Measurements from ENCODE around the gene TBC1D4. TPM values are rescaled to one million over a fixed set of nuclear protein-coding genes. Genes with fewer than 3 reads are reported as not detected.

TBC1D4 gene
- total RNA-seq, 1 donor from 2014 or later: 67.7 TPM

DNA sequence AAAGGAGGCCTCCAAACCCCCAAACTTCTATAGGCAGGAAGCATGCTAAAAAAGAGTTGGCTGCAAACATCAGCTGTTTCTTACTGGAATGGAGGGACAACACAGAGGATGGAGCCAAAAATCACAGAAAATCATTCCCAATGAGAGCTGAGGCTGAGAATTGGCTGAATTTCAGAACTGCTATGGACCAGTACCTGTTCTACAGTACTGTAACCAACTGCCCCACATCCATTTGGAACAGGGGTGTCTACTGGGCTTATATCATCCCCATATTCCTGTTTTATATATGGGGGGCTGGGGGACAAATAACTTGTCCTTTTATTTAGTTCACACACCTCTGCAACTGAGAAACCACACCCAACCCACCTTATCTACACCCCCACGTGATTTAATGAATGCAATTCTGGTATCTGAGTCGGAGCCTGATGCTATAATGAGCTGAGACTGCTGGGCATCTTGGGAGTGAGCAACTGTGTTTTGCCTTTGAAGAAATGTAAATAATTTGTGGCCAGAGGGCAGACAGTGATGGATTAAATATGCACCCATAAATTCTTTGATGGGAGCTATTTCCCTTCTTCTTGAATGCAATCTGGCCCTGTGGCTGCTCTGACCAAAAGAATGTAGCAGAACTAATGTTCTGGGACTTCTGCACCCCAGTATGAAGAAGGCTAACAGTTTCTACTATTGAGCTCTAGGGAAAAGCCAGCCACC is 82.6 kb downstream of the TBC1D4 start:
- DNase-seq (ENCODE audit: extremely low read depth, low read depth, low spot score): no peak

DNA sequence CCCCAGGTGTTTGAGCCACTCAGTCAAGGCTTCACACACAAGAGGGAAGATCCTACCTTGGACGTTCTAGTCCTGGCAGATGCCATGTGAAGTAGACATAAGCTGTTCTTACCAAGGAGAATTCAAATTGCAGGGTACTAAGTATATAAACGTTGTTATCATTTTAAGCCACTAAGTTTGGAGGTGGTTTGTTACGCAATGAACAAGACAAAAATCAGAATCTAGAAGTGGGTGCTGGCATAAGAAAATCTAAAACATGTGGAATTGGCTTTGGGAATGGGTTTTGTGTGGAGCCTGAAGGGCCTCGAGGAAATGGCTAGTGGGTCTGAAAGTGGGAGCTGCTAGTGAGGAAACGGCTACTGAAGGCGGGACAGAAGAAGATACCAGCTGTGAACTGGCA is 83.9 kb downstream of the TBC1D4 start:
- no peak for DNase-seq (ENCODE audit: extremely low read depth, low read depth, low spot score)

GRCh38 chr13:75395901-75396300 is 86.1 kb downstream of the TBC1D4 start:
- DNase-seq (ENCODE audit: extremely low read depth, low read depth, low spot score): no peak

GRCh38 chr13:75395066-75395465 is 86.9 kb downstream of the TBC1D4 start:
- no peak for DNase-seq (ENCODE audit: extremely low read depth, low read depth, low spot score)

DNA sequence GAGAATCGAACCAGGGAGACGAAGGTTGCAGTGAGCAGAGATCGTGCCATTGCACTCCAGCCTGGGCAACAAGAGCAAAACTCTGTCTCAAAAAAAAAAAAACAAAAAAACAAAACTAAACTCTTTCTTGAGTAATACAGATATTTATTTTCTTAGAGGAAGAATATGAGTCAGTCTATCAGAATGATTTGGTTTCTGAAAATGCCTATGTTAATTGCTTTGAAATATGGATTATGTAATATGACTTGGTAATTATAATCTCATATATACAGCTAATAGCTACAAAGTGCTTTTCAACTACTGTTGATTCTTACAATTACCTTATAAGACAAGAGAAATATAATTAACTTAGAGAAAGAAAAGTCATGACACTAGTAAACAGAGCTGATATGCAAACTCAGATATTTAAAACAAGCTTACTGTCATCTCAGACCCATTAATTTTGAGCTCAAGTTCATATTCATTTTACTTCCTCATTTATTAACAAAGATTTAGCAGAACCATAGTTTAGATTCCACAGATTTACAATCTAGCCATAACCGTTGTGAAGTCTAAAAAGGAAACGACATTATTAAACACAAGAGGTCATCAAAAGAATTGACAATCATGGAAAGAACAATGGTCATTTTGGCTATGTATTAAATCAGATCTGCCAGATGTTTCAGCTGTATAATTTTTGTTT is 88.0 kb downstream of the TBC1D4 start:
- DNase-seq (ENCODE audit: extremely low read depth, low read depth, low spot score): no peak

GRCh38 chr13:75391432-75392100 is 90.4 kb downstream of the TBC1D4 start:
- DNase-seq (ENCODE audit: extremely low read depth, low read depth, low spot score): no peak

DNA sequence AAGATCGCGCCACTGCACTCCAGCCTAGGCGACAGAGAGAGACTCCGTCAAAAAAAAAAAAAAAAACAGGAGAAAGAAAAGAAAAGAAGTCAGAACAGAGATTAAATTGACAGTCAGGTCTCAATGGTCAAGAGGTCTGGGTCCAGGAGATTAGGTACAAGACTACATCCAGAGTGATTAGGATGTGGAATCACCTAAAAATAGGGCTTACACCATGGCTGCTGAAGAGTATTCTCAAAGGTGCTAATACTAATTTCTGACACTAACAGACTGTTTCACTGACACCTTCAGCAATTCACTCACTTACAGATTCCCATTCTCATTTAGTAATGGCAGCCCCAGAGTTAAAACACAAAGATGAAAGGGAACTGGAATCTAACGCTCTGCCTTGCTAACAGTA is 91.7 kb downstream of the TBC1D4 start:
- DNase-seq (ENCODE audit: extremely low read depth, low read depth, low spot score): no peak

DNA sequence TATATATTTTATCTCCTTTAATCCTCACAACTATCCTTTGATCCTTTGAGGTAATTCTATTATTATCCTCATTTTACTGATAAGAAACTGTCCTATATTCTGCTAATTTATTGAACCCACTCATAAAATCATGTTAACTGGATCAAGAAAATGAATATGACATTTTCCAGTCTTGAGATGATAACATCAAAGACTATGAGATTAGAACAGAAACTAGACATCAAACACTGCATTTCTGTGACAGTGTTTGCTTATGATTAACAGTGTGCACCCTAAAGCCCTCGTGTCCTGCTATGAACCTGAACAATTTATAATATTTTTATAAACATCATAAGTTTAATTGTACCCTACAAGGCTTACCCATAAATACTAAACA is 96.3 kb downstream of the TBC1D4 start:
- DNase-seq (ENCODE audit: extremely low read depth, low read depth, low spot score): no peak

DNA sequence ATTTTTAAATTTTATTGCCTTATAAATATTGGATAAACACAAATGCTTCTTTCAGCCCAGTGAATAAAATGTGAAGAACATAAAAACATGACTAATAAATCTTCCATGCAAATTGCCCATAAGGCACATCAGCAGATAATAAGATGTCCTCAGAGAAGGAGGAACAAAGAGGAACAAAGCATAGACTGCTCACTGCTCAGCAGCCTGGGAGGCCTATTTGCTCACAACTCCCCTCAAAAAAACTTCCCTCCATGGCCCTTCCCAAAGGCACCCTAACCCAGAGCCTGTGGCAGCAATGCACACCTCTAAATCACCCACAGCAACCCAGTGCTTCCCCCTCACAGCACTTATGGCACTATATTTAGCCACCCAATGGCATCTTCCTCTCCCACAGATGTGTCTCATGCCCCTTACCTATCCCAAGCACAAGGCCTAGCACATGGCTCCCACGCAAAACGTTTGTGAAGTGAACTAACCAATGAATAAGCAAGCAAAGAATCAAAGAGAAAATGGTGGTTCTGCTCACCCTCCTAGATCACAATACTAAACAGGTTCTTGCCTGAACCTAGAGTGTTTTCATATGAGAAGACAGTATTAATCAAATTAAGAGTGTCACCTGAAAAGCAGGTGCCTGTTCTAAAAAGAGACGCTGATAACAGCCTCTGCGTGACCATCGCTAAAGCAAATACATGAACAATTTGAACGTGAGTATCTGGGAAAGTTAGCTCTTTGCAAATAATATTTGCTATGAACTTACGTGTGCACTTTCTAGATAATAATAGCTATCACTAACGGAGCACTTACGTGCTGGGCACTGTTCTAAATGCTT is 96.9 kb downstream of the TBC1D4 start:
- DNase-seq (ENCODE audit: extremely low read depth, low read depth, low spot score): no peak

- DNase-seq (ENCODE audit: extremely low read depth, low read depth, low spot score): no peak
These were observed 98.8 kb downstream of the TBC1D4 start for GRCh38 chr13:75383064-75383715.

GRCh38 chr13:75378301-75378700 is 103.7 kb downstream of the TBC1D4 start:
- DNase-seq (ENCODE audit: extremely low read depth, low read depth, low spot score): no peak

DNA sequence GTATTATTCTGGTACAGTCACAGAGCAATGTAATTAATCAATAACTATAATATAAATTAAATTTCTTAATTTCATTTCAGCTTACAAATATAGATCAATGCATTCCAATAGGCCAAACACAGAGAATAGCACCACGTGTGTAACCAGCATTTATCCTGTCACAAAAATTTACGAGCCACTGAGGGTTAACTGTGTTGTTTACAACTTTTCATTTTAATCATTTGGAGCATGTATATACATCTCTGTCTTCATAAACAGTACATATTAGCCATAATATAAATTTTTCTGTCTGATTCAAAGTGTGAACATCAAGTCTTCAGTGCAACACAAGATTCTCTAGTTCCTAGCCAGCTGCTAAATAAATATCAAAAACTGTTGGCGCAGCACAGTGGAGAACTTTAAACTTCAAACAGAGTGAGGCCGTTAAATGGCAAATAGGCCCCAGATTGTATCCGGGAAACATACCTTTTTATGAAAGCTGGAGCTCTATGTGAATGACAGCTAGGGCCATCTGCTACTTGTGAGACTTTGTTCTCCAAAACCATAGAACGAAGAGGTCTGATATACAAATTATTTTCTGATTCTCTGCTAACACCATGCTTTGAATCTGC is 105.1 kb downstream of the TBC1D4 start:
- no peak for DNase-seq (ENCODE audit: extremely low read depth, low read depth, low spot score)

- no peak for DNase-seq (ENCODE audit: extremely low read depth, low read depth, low spot score)
These were observed 106.6 kb downstream of the TBC1D4 start for GRCh38 chr13:75375329-75375728.

DNA sequence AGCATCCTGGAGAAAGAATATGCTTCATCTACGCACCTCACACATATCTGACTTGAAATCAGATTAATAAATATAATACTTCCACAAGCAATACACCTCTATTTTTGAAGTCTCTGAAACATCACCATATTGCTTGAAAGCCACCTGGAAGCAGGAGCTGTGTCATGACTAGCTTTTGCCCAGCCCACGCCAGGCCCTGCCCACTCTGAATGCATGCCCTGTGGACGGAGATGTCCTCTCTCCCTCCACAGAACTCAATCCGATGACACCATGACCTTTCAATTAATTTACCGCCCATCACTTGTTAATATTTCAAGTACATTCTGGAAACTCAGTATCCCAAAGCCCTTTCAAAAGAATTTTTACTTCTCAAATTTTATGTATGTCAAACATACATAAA is 108.0 kb downstream of the TBC1D4 start:
- no peak for DNase-seq (ENCODE audit: extremely low read depth, low read depth, low spot score)

DNA sequence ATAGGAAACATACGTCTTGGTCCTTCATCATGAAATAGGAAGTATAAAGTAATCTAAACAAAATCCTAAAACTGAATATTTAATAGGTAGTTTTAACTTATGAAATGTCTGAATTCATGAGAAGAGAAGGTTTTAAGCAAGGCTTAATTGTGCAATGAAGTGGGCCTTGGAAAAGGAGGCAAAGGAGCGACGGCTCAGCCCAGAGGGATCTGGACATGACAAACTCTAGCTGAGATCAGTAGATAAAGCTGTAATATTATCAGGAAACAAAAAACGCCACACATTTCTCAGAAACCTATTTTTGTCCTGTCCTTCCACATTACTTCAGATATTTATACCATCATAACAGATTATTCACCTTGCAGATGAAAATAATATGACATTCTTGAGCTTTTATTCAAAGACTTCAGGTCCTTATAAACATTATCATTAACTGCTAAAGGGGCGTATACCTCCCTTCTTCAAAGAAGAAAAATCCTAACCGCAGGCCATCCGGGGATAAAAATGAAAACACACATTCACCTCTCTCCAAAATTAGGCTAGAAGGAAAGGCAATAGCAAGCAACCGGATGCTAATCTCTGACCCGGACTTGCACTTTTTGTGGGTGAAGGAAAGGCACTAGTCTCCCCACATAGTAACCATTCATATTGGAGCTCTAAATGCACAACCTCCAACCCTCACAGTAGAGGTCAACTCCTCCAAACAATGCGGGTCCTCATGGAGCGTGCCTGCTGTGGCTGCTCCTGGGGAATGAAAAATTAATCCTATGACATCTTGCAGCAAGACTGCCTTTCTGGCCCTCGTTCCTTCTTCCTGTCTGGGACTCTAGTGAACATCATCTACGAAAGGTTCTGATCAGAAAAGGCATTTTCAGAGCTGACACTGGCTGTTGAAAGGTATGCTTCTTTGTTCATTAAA is 108.8 kb downstream of the TBC1D4 start:
- no peak for DNase-seq (ENCODE audit: extremely low read depth, low read depth, low spot score)

GRCh38 chr13:75372517-75372916 is 109.5 kb downstream of the TBC1D4 start:
- DNase-seq (ENCODE audit: extremely low read depth, low read depth, low spot score): no peak

DNA sequence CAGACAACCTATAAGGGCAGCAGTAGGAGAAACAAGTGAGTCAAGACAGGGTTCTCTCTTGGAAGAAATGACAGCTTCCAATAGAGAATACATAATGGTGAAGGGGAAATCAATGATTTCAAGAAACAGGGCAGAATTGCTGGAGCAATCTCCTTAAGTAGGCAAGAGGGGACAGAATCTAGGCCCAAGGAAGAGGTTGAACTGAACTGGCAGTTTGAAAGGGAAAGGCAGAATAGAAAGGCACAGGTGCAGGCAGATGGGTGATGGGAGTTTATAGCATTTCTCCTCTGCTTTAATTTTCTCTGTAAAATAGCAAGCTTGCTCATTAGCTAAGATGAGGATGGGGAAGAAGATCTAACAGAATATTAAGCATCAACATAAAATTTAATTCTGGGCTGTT is 110.8 kb downstream of the TBC1D4 start:
- no peak for DNase-seq (ENCODE audit: extremely low read depth, low read depth, low spot score)

DNA sequence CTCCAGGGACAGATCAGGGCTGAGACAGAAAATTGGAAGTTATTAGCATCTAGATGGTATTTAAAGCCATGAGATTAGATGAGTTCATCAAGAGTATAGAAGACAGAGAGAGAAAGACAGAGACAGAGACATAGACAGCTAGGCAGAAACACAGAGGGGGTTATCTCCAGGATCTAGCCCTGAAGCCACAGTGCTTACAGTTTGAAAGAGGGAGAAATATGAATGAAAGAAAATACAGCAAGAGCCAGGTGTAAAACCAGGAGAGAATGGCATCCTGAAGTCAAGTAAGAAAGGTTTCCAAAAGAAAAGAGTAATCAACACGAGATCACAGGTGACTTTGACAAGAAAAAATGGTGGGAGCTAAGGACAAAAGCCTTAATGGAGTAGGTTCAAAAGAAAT is 111.2 kb downstream of the TBC1D4 start:
- no peak for DNase-seq (ENCODE audit: extremely low read depth, low read depth, low spot score)

GRCh38 chr13:75369981-75370380 is 112.0 kb downstream of the TBC1D4 start:
- DNase-seq (ENCODE audit: extremely low read depth, low read depth, low spot score): no peak

All from glomerular endothelial cell (primary cell).